MM.1S (cell line): ENCODE results near the gene CFHR2.

Experiments
- DNase-seq: peaks from one replicate; pipeline ENCODE4 v3.0.0-alpha.2; 2015
- H2AFZ ChIP-seq: fragments of 300-600 bp; sonication (generic); 2 replicates; pipeline ENCODE4 v1.6.0; 2016; ENCODE audit warnings: antibody characterized with exemption, low read length
- H3F3A ChIP-seq: fragments of 300-600 bp; sonication (generic); 2 replicates; pipeline ENCODE4 v1.6.1; 2016; ENCODE audit warnings: mild to moderate bottlenecking, antibody characterized with exemption, low read length, moderate library complexity, mixed read lengths; ENCODE audit not compliant: insufficient read depth
- H3K27ac ChIP-seq: fragments of 300-600 bp; sonication (generic); 2 replicates; pipeline ENCODE4 v1.5.1; 2016; ENCODE audit warnings: mild to moderate bottlenecking, low read length
- H3K27me3 ChIP-seq: fragments of 300-600 bp; sonication (generic); replicated peaks from 2 replicates; pipeline ENCODE4 v1.6.0; 2016; ENCODE audit warnings: low read length; ENCODE audit not compliant: insufficient read depth
- H3K36me3 ChIP-seq: fragments of 300-600 bp; sonication (generic); replicated peaks from 2 replicates; pipeline ENCODE4 v1.6.1; 2016; ENCODE audit warnings: mild to moderate bottlenecking, low read length, mixed read lengths; ENCODE audit not compliant: insufficient read depth
- H3K4me1 ChIP-seq: fragments of 300-600 bp; sonication (generic); 2 replicates; pipeline ENCODE4 v1.6.1; 2016; ENCODE audit warnings: low read length, mixed read lengths
- H3K4me2 ChIP-seq: fragments of 300-600 bp; sonication (generic); 2 replicates; pipeline ENCODE4 v1.6.0; 2016; ENCODE audit warnings: low read depth, low read length
- H3K4me3 ChIP-seq: fragments of 300-600 bp; sonication (generic); 2 replicates; pipeline ENCODE4 v1.5.1; 2016; ENCODE audit warnings: low read length, mixed read lengths
- H3K79me2 ChIP-seq: fragments of 300-600 bp; sonication (generic); 2 replicates; pipeline ENCODE4 v1.6.1; 2016; ENCODE audit warnings: mixed run types, low read length, mixed read lengths
- H3K9ac ChIP-seq: fragments of 300-600 bp; sonication (generic); 2 replicates; pipeline ENCODE4 v1.6.1; 2016; ENCODE audit warnings: low read length, mixed read lengths
- H3K9me2 ChIP-seq: fragments of 300-600 bp; sonication (generic); replicated peaks from 2 replicates; pipeline ENCODE4 v1.6.1; 2016; ENCODE audit warnings: mild to moderate bottlenecking, low read length, mixed read lengths; ENCODE audit not compliant: insufficient read depth
- H3K9me3 ChIP-seq: fragments of 300-600 bp; sonication (generic); replicated peaks from 2 replicates; pipeline ENCODE4 v1.6.1; 2016; ENCODE audit warnings: mild to moderate bottlenecking, low read length, mixed read lengths; ENCODE audit not compliant: insufficient read depth
- H4K20me1 ChIP-seq: fragments of 300-600 bp; sonication (generic); 2 replicates; pipeline ENCODE4 v1.6.1; 2016; ENCODE audit warnings: mild to moderate bottlenecking, low read length, moderate library complexity, mixed read lengths; ENCODE audit not compliant: insufficient read depth
- EZH2 ChIP-seq: fragments of 300-600 bp; sonication (generic); optimal IDR thresholded peaks from 2 replicates; pipeline ENCODE3; 2017; ENCODE audit warnings: low read depth, mild to moderate bottlenecking, antibody characterized with exemption, low read length, mixed read lengths
- EZH2phosphoT487 ChIP-seq: fragments of 300-600 bp; sonication (generic); IDR thresholded peaks from 2 replicates; pipeline ENCODE4 v1.6.1; 2018; ENCODE audit warnings: antibody characterized with exemption, low read length
- TF ChIP-seq, protein P1 (sequence below): fragments of 300-600 bp; sonication (generic); IDR thresholded peaks from 2 replicates; pipeline ENCODE4 v1.5.1; 2016; ENCODE audit warnings: antibody characterized with exemption, low read length, mixed read lengths

Gene CFHR2

DNA sequence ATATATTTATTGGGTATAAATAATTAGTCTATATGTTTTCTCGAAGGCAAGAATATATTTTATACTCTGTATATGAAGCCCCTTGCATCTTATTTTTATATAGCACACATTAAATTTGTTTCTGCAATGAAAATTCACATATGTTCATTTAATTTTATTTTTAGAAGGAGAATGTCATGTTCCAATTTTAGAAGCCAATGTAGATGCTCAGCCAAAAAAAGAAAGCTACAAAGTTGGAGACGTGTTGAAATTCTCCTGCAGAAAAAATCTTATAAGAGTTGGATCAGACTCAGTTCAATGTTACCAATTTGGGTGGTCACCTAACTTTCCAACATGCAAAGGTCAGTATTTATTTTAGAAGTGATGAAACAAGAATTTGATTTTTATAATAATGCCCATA lies 50.4 kb downstream of the CFHR2 start:
- no peaks in the 10 kb centered on the region for H3K79me2 ChIP-seq
- H3K9ac ChIP-seq: no peak overlapping the region
- no peak for DNase-seq
- H4K20me1 ChIP-seq: no peaks in the 10 kb centered on the region
- H3K4me1 ChIP-seq: no peaks in the 10 kb centered on the region
- no peak overlapping the region for H3K4me2 ChIP-seq
- TF ChIP-seq EZH2: no peak
- no peak for TF ChIP-seq EZH2phosphoT487
- TF ChIP-seq, protein P1, sequence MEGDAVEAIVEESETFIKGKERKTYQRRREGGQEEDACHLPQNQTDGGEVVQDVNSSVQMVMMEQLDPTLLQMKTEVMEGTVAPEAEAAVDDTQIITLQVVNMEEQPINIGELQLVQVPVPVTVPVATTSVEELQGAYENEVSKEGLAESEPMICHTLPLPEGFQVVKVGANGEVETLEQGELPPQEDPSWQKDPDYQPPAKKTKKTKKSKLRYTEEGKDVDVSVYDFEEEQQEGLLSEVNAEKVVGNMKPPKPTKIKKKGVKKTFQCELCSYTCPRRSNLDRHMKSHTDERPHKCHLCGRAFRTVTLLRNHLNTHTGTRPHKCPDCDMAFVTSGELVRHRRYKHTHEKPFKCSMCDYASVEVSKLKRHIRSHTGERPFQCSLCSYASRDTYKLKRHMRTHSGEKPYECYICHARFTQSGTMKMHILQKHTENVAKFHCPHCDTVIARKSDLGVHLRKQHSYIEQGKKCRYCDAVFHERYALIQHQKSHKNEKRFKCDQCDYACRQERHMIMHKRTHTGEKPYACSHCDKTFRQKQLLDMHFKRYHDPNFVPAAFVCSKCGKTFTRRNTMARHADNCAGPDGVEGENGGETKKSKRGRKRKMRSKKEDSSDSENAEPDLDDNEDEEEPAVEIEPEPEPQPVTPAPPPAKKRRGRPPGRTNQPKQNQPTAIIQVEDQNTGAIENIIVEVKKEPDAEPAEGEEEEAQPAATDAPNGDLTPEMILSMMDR: no peak
- H3K36me3 ChIP-seq: no peaks in the 10 kb centered on the region
- H3F3A ChIP-seq: no peaks in the 10 kb centered on the region
- H3K9me3 ChIP-seq: no peaks in the 10 kb centered on the region
- no peak overlapping the region for H3K4me3 ChIP-seq
- no peak overlapping the region for H3K27ac ChIP-seq
- no peak overlapping the region for H2AFZ ChIP-seq
- no peaks in the 10 kb centered on the region for H3K27me3 ChIP-seq
- no peaks in the 10 kb centered on the region for H3K9me2 ChIP-seq

GRCh38 chr1:196997423-196997822 lies 53.9 kb downstream of the CFHR2 start:
- Histone ChIP-seq H3K9me3 (no peaks in the 10 kb centered on the region), H3K36me3 (no peaks in the 10 kb centered on the region), H4K20me1 (no peaks in the 10 kb centered on the region), H3K4me2 (no peak overlapping the region), H3K4me1 (no peaks in the 10 kb centered on the region), H3K79me2 (no peaks in the 10 kb centered on the region), H3K9me2 (0 out of 2 replicates have a peak, but pooled peaks cover 2% of the 10 kb centered on the region), H3K4me3 (no peak overlapping the region), H3K27me3 (no peaks in the 10 kb centered on the region), H3K27ac (no peak overlapping the region), H2AFZ (no peak overlapping the region), H3K9ac (no peak overlapping the region), H3F3A (no peaks in the 10 kb centered on the region)
- no peak for TF ChIP-seq EZH2phosphoT487
- TF ChIP-seq, protein P1: no peak
- TF ChIP-seq EZH2: no peak
- DNase-seq: no peak

DNA sequence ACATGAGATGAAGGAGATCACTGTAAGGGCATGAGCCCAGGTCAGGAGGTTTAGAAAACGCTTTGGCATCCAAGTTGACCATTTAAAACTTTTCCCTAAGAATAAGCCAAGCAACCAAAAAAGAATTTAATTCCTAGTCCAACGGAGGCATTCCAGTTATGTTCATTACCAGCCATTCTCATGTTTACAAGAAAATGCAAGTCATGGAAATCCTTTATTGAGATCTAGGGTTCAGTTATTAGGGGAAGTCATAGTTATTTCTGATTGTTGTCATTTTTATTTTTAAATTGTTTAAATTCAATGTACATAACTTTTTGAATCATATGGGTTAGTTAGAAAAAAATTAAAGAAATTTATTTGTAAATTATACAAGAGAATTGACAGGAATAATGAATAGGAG lies 58.3 kb downstream of the CFHR2 start:
- Histone ChIP-seq H3K4me2 (no peak overlapping the region), H3F3A (no peaks in the 10 kb centered on the region), H3K27me3 (no peaks in the 10 kb centered on the region), H3K9me2 (0 out of 2 replicates have a peak, but pooled peaks cover 3% of the 10 kb centered on the region), H3K36me3 (no peaks in the 10 kb centered on the region), H3K9ac (no peak overlapping the region), H3K27ac (no peak overlapping the region), H4K20me1 (no peaks in the 10 kb centered on the region), H3K4me1 (no peaks in the 10 kb centered on the region), H2AFZ (no peak overlapping the region), H3K79me2 (no peaks in the 10 kb centered on the region), H3K9me3 (no peaks in the 10 kb centered on the region), H3K4me3 (no peak overlapping the region)
- DNase-seq: no peak
- no peak for TF ChIP-seq EZH2
- TF ChIP-seq, protein P1: no peak
- no peak for TF ChIP-seq EZH2phosphoT487
